Measurements from ENCODE around the gene UBE2G1.
"Not testable (repeated sequence)": the region's sequence is repeated elsewhere in the genome, so short reads cannot be mapped to it uniquely, and the experiment has no call there.

Gene UBE2G1

DNA sequence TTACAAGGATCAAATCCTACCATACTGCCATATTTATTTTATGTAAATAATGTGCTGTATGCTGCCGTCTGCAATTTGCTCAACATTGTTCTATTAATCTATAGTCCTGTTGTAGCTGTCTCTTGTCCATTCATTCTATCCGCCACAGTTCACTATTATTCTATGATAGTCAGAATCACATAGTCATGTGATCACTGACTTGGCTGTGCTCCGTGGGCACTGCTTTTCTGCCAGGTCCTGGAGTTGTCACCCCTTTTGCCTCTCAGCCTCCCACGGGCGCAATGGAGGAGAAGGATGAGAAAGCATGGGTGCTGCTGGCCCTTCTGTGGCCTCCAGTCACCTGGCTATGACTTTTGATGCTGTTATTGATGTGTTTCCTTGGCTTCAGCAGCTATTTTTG is 65.4 kb downstream of the UBE2G1 start:
- no peak for DNase-seq (ENCODE audit: low read depth)

GRCh38 chr17:4297351-4297750 is 69.1 kb downstream of the UBE2G1 start:
- no peak for DNase-seq (ENCODE audit: low read depth)

GRCh38 chr17:4295686-4296085 is 70.8 kb downstream of the UBE2G1 start:
- no peak for DNase-seq (ENCODE audit: low read depth)

DNA sequence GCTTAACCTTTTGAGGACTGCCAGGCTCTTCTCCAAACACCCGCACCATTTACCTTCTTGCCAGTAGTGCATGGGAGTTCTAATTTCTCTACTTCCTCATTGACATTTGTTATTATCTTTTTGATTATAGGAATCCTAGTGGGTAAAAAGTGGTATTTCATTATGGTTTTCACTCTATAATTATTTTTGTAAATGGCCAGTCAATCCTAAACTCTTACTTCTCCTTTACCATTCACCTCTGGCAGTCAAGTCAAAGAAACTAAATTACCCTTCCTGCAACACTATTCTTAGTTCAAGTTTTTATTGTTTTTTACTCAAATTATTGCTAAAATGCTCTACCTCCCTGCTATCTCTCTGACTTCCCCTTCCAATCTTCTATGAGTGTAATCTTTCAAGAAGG is 72.9 kb downstream of the UBE2G1 start:
- no peak for DNase-seq (ENCODE audit: low read depth)

- no peak for DNase-seq (ENCODE audit: low read depth)
Observed at GRCh38 chr17:4287710-4288109, 78.8 kb downstream of the UBE2G1 start.

DNA sequence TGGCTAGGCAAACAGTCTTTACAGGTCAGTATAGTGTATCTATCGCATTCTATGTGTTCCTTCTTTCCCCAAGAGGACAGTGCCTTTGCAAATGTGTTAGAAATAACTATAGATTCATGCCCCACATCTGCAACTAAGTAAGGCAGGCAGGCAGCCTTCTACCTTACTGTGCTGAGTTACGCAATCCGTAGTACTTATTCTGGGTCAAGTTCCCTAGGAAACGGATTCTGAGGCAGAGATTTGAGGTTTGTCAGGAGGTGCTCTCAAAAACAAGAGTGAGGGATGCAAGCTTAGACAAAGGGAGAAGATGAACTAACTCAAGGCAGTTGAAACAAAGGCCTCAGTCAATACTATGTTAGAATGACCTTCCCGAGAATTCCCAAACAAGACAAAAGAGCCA is 90.0 kb downstream of the UBE2G1 start:
- DNase-seq (ENCODE audit: low read depth): no peak

DNA sequence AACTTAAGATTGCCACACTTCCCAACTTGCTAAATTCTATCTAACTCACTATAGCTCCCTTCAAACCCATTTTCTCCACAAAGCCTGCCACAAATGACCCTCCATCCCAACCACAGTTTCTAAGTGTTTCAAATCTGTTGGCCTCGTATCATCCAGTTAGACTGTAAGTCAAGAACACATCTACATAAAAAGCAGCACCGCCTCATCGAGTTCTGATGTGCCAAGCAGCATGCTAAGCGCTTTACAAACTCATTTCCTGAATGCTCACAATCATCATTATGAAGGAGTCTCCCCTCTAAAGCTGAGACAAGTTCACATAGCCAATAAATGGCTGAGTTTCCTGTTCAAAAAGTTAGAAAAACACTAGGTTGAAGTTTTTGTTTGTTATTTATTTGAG is 93.5 kb downstream of the UBE2G1 start:
- DNase-seq (ENCODE audit: low read depth): no peak

- no peak for DNase-seq (ENCODE audit: low read depth)
Observed at GRCh38 chr17:4272213-4272971, 94.1 kb downstream of the UBE2G1 start.

DNA sequence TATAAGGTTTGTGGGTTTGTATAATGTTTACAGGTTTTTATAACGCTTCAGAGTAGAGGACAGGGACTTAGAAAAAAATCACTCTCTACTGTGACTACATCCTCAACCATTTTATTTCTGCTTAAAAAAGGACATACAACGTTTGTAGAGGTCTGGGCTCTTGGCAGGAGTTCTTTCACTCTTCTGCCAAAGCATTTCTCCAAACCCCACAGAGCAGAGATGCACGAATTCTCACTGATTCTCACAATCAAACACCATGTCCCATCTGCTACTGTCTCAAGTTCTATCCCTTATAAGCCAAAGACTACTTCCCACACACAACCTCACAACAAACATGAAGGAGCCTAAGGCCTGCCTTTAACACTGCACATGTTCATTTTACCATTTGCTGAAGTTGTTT is 95.7 kb downstream of the UBE2G1 start:
- no peak for DNase-seq (ENCODE audit: low read depth)

DNA sequence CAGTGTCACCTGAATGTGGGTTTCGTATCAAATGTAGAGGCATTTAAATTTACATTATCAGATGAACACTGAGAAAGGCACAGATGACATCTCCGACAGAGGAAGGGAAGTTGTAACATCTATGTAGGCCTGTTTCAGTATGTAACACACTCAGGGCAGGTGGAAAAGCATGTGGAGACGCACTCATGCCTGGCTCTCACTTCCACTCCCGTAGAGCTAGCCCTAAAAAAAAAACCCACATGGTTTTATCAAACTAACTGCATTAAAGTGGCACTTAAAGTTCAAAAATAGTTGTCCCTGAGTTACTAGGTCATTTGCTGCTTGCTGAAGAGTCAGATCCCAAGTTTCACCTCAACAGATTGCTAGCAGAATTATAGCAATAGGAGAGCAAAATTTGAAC is 96.6 kb downstream of the UBE2G1 start:
- no peak for DNase-seq (ENCODE audit: low read depth)

DNA sequence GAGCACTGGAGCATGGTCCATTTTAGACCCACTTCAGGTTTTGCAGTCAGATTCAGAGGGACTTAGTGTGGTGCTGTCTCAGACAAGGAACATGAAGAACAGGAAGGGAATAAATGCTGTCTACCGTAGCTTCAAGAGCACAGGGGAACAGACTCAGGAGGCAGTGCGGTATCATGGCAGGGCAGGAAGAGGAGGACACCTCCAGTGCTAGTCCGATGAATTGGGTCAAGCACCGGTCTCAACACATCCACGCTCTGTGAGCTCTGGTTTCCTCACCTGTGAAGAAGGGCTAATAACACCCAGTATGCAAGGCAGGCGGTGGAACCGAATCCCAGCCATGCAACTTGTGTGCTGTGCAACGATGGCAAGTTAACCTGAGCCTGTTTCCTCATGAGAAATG is 99.1 kb downstream of the UBE2G1 start:
- no peak for DNase-seq (ENCODE audit: low read depth)

DNA sequence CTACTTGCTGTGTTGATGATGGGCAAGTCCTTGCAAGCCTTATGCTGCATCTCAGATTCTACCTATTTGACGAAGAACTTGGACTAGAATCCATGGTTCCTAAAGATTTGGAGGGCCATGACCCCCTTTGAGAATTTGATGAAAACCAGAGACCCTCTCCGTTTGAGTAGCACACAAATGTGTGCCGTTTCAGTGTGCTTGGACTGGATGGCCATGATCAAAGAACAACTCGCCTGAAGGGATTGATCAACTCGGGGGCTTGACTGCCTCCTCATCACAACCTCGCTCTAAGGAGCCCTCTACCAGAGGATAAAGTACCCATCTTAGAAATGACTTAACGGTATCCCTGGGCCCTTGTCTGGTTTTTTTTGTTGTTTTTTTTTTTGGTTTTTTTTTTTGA is 99.9 kb downstream of the UBE2G1 start:
- DNase-seq (ENCODE audit: low read depth): no peak

GRCh38 chr17:4263282-4264215 is 102.9 kb downstream of the UBE2G1 start, which contains the start of gene ANKFY1:
TSS of gene ANKFY1 (minus strand) at chr17:4263979. CDS start at chr17:4263941, 38 bp downstream.
- DNase-seq (ENCODE audit: low read depth): peak; percentile 96

DNA sequence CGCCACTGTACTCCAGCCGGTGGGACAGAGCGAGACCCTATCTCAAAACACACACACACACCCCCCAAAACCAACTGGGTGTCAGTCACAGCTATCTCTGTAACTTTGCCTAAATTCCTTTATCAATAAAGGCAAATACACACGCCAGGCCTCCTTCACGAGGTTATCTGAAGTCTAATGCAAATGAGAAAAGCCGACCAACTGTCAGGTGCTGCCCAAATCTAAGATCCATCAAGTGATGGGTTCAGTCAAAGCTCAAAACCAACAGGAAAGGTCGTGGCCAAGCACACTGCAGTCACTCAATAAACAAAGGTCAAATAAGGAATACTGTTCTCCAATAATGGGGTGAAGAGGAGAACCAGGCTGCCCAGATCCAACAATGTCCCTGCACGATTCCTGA is 103.8 kb downstream of the UBE2G1 start:
- DNase-seq (ENCODE audit: low read depth): no peak

DNA sequence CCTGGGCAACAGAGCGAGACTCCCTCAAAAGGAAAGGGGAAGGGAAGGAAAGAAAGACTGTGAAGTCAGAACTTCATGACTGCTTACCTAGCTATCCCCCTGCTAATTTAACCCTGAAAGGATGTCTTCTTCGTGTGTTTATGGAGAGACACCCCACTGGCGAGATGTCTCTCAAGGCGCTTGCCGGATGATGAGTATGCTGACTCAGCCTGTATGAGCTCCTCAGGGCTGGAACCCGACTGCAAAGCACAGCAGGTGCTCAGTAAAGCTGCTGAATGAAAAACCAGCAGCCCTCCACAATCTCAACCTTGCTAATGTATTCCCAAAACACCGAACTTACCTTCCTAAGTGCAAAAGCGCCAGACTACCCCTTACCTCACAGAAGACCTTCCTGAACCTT is 105.0 kb downstream of the UBE2G1 start:
- DNase-seq (ENCODE audit: low read depth): no peak

DNA sequence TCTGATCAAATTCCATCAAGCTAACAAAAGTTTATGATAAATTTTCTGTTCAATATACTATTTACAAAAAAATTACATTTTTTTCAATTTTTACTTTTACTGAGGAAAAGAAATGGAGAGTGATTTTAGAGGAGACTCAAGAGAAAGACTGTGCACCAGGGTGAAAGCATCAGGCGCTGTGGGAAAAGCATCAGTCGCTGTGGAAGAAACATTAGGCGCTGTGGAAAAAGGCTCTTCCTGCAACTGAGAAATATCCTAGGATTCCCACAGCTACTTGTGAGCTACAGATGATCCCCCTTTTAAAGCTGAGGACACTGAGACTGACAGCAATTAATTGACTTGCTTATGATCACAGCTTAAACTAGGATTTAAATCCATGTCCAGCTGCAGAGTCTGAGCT is 107.6 kb downstream of the UBE2G1 start:
- no peak for DNase-seq (ENCODE audit: low read depth)

DNA sequence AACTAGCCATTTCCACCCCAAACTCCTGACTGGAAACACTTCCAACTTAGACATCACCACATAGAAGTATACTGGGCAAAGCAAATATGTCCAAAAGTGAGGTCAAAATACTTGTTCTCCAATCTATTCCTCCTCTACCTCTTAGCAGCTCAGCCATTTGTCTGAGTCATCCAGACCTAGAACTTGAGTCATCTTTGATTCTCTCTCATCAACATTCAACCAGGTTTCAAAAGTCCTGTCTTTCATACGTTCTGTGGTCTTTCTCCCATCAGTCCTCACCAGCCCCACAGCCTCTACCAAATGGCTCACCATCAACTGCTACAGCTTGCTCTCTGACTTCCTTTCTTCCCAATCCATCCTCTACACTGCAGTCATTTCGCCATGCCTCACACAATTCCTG is 109.5 kb downstream of the UBE2G1 start:
- no peak for DNase-seq (ENCODE audit: low read depth)

GRCh38 chr17:4255271-4255670 is 111.2 kb downstream of the UBE2G1 start:
- not testable (repeated sequence) for DNase-seq (ENCODE audit: low read depth)

- DNase-seq (ENCODE audit: low read depth): no peak
Observed at GRCh38 chr17:4250887-4251286, 115.6 kb downstream of the UBE2G1 start.

GRCh38 chr17:4249452-4250029 is 116.9 kb downstream of the UBE2G1 start:
- DNase-seq (ENCODE audit: low read depth): no peak

- DNase-seq (ENCODE audit: low read depth): no peak
Observed at GRCh38 chr17:4248504-4249277, 117.8 kb downstream of the UBE2G1 start.

GRCh38 chr17:4247971-4248388 is 118.5 kb downstream of the UBE2G1 start:
- no peak for DNase-seq (ENCODE audit: low read depth)
